ENCODE measurements around the gene RAB20. TPM values are rescaled to one million over a fixed set of nuclear protein-coding genes. Genes with fewer than 3 reads are reported as not detected.

The RAB20 gene
- total RNA-seq, 1 donor from 2014 or later = 0.29 TPM

DNA sequence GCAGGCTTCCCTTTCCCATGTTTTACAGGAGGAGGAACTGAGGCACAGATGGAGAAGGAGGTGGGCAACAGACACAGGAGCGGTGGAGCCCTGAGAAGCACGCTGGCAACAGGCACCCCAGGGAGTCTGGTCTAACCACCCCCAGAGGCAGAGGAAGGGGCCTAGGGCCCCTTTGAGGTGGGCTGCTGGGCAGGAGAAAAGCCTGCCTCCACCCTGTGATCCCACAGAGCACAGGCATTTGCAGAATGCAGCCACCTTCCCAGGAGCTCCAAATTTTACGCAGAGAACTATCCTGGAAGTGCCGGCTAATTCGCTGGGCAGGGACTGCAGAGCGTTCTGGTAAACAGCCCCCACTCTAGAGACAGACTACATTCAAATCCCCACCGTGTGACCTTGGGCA lies 30.4 kb downstream of the RAB20 start:
- DNase-seq (ENCODE audit: low read depth) = no peak

DNA sequence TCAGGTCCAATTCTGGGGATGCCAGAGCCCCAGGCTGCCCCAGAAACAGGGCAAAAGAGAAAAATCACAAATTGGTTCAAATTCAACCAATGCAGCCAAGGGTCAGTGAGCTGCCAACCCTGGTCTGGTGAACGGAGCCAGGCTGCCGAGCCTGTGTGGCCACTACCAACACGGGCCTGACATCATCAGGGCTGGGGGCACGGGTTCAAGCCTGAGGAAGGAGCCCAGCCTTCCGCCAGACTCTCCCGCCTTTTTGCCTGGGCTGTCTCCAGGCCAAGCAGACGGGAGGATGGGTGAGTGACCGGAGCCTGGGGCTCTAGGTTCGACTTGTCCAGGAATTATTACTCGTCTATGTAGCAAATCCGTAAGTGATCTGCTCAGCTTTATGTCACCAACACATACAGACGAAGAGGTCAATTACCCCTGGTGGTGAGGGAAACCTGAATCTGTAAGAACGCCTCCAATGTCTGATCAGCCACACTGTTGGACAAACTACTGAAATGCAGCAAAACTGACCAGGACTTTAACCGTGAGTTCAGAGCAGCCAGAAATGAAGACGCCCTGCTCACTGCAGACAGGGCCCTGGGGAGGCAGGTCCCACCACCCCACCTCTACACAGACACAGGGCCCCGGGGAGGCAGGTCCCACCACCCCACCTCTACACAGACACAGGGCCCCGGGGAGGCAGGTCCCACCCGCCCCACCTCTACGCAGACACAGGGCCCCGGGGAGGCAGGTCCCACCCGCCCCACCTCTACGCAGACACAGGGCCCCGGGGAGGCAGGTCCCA lies 31.8 kb downstream of the RAB20 start:
- no peak for DNase-seq (ENCODE audit: low read depth)

DNA sequence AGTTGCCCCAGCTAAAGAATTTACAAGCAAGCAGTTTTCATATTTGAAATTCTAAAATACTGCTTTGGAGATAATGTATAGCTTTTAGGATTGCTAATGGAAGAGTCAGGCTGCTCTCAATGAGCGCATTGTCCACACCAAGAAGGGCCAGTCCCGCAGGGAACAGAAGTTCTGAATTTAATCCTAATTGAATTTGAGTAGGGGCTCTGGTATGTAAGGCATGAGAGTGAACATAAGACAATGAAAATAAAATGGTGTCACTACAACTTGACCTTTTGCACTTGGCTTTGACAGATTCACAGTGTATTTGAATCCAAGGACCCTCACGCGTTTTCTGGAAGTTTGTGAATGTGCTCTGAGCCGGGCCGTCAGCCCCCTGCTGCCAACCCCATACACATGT lies 32.6 kb downstream of the RAB20 start:
- no peak for DNase-seq (ENCODE audit: low read depth)

DNA sequence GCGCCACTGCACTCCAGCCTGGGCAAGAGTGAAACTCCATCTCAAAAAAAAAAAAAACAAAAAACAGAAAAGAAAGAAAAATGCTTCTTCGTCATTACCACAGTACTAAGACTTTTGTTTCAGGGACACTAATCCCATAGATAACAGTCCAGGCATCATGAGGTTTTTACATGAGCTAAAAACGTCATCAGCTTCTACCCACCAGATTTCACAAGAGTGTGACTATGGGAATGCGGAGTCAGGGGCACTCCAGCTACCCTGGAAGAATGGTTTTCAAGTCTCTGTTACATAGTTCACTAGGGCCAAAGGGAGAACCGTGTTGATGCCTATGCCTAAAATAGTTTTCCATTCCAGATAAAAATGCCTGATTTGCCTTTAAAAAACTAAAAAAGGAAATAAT lies 33.2 kb downstream of the RAB20 start:
- no peak for DNase-seq (ENCODE audit: low read depth)

DNA sequence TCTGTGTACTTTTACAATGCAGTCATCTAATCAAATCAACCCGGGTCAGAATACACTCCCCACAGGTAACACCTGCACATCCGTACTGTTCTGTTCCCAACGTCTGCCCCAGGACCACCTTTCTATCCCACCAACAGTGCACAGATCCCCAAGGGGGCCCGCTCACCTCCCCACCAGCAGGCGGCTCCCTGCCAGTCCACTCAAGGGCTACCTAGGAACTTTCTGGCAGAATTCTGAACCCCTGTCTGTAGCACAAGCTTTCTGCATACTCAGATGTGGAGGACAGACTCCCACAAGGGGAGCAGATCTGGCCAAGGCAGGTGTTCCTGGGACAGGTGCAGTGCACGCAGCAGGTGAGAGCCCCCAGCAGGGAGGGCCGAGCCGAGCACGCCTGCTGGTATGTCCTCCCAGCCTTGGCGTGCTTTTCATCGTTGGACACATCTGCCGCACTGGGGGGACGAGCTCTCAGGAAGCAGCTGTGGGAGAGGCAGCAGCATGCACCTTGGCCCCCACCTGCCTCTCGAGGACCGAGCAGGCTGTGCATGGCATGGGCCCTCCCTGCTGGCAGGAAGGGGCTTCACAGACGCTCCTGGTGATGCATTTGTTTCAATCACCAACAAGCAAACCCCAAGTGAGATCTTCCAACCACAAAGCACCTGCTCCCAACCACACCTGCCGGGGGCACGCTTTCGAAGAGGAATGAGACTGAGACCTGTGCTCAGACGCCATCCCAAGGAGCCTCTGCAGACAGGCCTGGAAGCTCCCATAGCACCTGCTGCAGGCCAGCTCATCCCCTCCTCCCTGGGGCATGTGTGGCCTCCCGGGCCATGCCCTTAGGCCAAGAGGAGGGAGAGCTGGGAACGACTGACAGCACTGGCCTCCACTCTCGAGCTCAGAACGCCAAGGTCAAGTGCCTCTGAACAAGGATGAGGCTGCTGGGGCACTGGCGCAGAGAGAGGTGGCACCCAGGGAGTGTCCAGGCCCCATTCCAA lies 35.9 kb downstream of the RAB20 start:
- DNase-seq (ENCODE audit: low read depth) = peak; percentile 80

DNA sequence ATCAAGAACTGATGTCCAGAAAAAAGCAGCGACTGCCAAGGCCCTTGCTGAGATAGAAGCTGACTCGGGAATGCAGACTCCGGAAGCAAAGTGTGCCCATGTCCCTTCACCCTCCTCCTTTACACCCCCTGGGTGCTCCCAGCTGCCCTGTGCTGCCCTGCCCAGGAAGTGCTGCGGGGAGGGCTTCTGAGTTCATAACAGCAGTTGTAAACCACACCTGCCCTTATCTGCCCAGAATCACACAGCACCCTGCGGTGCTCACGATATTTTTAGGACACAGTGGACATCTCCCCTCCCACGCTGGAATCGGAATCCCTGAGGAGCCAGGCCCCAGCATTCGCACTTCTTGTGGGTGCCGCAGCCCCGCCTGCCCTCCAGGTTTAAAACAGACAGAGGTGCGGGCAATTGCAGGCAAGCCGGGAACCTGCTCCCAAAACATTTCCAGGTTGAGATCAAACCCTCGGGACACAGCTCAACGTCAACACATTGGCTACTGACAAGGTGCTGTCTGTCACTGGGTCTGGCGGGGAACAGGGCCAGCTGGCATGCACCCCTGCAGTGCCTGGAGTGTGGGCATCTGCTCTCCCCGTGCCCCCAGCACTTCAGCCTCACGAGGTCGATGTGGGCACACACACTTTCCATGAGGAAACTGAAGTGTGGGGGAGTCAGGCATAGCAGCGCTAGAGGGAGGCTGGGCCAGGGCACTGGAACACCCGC lies 36.8 kb downstream of the RAB20 start:
- DNase-seq (ENCODE audit: low read depth) = peak; percentile 77

DNA sequence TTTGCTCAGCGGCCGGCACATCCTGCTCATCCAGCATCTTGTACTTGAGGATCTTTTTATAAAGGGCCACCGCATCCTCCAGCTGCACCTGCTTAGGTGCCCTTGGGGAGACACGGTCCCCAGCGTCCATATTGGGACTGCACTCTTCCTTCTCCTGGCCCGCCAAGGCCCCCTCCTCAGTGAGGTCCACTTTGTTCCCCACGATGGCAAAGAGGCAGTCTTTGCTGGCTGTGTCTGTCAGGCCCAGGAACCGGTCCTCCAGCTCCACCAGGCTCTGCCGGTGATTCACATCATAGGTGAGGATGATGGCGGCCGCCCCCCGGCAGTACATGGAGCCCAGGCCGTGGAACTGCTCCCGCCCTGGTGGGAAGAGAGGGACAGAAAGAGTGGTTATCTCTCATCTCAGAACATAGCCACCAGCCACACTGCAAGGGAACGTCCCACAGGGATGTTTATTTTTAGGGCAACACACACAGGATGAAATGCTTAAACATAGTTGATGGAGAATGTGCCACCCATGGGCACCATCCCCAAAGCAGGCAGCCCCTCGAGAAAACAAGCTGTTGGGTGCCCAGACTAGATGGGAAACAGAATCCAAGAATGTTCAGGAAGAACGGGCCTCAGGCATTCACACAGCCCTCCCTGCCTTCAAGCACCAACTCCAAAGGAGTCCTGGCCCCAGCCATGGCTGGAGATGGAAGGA lies 37.5 kb downstream of the RAB20 start:
- no peak for DNase-seq (ENCODE audit: low read depth)

DNA sequence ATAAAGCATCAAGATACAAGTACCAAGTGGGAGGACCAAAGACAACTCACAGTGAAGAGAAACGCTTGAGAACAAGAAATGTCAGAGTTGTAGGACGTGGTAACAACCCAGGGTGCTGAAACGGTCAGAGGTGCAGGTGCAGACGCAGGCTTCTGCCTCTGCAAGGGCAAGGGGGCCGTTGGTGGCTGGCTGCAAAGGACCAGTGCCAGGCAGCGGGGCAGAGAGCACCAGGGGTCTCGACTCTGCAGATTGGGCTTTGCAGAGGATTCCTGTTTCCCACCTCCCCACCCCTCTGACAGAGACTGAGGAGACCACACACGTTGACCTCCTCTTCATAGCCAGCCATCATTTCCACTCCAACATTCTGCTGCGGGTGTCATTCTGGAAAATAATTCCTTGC lies 38.3 kb downstream of the RAB20 start:
- no peak for DNase-seq (ENCODE audit: low read depth)

DNA sequence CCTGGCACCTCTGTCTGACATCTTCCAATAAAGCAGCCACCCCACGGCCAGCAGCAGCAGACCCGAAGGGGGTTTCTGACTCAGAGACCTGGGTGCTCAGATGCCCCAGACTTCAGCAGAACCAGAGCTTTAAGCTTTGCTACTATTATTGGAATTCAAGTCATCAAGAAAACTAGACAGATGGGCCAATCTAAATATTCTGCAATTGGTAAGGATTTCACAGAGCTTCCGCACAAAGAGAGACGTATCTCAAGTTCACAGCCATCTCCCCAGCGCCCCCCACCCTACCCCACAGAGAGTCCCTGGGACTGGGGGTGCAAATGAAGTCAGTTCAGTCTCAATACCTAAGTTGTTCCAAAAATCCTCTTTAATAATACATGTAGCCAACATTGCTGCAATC lies 38.8 kb downstream of the RAB20 start:
- DNase-seq (ENCODE audit: low read depth) = no peak

DNA sequence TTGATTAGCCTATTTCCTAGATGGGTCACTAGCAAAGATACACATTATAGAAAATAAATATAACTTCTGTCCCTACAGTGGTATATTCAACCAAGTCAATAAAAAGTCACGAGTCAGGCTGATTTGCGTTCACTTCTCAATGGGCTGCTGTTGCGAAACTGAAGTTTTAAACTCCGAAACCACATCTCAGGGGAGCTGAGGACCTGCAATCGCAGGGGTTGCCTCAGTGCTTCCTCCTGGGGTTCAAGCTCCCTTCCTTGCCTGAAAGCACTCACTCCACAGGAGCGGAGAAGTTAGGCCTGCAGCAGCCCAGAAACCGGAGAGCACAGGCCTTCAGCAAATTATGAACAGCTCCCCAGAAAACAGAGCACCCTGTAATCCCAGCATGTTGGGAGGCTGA lies 39.6 kb downstream of the RAB20 start:
- no peak for DNase-seq (ENCODE audit: low read depth)

DNA sequence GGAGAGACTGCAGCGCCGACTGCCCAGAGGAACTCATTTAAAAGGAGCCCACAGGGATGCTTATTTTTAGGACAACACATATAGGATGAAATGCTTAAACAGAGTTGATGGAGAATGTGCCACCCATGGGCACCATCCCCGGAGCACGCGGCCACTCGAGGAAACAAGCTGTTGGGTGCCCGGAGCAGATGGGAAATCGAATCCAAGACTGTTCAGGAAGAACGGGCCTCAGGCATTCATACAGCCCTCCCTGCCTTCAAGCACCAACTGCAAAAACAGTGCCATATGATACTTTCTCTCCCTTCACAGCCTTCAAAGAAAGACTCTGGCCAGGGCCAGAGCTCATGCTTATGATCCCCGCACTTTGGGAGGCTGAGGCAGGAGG lies 40.2 kb downstream of the RAB20 start:
- DNase-seq (ENCODE audit: low read depth) = no peak

DNA sequence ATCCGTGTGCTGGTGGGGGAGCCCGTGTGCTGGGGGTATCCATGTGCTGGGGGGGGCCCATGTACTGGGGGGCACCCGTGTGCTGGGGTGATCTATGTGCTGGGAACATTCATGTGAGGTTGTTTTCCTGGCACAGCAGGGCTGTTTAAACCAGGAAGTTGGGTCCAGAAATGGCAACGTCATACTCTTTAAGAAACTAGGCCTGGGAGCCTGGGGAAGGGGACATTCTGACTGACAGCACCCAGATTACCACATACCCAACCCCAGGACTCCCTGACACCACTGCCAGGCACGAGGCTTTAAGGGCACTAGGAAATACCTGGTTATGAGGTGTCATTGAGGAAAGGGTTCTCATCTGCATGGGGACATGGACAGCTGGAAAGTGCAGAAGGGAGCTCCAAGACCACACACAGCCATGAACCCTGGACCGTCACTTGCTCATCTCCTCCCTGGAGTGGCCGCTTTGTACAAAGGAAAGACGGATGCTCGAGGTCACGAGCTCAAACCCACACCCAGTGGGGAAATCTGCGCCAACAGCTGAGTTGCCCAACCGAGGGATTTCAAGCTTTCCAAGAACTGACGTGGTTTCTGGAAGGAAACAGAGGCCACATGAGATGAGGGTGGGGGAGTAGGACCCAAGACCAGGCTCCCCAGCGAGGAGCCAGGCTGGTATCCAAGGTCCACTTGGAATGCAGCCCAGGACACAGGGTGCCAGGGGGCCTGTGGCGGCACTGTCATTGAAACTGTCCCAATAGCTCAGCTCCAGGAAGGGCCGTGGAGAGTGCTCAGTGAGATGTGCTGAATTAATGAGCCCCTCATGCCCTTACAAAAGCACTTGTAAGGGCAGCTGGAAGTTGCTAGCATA lies 40.9 kb downstream of the RAB20 start:
- DNase-seq (ENCODE audit: low read depth) = peak; percentile 89

DNA sequence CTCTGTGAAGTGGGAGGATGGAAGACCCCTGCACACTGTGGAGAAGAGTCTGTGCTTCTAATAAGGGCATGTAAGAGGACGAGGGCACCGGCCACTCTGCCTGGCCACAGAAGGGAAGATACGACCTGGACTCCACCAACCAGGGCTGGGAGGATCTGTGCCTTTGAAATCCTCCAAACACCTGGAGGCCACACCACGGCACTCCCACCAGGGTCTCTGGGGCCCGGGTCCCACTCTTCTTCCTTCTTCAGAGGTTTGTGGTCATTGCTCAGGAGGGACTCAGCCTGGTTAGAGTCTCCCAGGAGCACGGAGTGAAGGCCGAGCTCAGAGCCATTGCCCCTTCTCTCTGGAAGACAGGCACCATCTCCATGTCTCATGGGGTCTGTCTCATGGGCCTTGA lies 42.0 kb downstream of the RAB20 start:
- no peak for DNase-seq (ENCODE audit: low read depth)

DNA sequence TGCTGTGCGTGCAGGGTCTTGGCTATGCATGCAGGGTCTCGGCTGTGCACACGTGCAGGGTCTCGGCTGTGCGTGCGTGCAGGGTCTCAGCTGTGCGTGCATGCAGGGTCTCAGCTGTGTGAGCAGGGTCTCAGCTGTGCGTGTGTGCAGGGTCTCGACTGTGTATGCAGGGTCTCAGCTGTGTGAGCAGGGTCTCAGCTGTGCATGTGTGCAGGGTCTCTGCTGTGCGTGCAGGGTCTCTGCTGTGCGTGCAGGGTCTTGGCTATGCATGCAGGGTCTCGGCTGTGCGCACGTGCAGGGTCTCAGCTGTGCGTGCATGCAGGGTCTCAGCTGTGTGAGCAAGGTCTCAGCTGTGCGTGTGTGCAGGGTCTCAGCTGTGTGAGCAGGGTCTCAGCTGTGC lies 42.5 kb downstream of the RAB20 start:
- no peak for DNase-seq (ENCODE audit: low read depth)

DNA sequence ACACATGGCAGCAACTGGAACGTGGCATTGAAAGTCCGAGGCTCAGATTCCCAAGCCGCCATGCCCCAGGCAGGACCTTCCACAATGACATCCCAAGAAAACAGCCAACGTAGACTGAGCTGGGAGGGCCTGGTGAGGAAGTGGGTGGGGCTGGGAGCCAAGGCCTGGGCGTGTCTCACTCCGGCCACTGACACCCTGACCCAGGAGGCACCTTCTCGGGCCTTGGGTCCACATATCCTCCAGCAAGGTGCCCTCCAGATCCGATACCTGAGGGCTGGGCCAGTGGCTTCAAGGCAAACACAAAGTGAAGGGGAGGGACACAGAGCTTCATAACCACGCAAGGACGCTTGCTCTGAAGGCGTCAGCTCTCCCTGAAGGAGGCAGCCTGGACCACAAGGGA lies 43.0 kb downstream of the RAB20 start:
- no peak for DNase-seq (ENCODE audit: low read depth)

DNA sequence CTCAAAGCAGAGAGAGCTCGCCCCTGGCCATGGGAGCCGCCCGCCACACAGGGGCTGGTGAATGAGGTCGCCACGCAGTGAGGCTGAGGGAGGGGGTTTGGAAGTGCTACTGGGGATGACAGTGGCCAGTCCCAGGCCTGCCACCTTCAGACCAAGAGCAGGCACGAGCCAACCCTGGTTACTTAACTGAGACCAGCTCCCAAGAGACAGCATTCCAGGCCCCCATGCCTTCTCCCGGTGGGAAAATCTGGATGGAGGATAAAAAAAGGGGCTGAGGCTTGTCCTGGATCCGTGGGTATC lies 43.3 kb downstream of the RAB20 start:
- no peak for DNase-seq (ENCODE audit: low read depth)

DNA sequence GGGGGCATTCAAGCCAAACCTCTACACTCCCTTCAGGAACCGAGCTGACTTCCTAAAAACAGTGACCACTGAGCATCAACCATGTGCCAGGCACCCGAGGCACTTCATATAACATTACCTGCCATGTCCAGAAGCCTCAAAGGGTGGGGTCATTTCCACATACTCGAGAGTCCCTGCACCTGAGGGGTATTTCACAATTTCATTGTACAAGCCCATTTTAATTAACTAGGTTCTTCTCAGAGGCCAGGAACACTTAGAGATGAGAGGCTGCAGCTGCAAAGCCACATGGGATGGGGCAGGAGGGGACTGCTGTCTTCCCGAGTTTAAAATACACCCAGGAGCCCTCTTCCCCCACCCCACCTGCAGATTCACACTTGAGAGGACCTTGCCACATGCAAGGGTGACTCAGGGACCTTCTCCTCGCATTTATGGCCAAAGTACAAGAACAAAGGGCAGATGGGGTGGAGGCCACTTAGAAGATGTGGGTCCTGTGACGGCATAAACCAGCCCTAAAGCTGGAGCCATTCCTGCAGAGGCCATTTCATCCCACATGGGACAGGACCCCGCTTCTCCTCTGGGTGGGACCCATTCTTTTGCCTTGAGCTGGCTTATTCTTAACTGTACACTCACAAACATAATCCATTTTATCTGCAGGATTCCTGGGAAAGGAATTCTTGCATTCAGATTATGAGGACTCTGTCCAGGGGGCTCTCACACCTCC lies 43.9 kb downstream of the RAB20 start:
- DNase-seq (ENCODE audit: low read depth) = no peak

DNA sequence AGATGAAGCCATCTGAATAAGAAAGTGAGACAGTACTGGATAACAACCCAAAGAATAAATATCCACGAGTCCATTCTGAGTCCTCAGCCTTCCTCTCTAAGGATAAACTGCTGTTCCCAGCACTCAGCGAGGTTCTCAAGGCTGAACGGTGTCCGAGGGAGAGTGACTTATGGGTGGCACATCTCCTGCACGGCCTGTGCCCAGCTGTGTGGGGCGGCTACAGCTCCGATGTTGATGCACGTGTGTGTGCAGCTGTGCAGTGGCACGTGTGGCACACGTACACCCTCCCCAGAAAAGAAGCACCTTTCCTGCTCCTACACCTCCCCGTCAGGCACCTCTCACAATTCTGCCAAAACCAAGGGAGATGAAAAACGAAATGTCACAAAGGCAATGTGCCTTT lies 45.0 kb downstream of the RAB20 start:
- no peak for DNase-seq (ENCODE audit: low read depth)

DNA sequence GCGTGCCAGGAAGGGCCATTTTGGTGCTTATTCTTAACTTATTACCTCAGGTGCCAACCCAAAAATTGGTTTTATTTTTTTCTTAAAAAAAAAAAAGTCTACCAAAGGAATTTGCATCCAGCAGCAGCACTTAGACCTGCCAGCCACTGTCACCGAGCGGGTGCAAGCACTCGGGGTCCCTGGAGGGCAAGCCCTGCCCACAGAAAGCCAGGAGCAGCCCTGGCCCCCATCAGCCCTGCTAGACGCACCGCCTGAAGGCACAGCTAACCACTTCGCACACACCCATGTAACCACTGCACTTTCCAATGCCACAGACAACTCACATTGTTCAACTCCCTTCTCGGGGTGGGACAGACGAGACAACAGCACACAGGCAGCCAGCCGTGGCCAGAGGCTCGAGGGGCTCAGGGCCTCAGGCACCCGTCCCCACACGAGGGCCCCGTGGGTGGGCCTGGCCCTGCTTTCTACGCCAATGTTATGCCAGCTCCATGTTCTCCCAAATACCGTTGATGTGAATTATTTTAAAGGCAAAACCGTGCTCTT lies 49.3 kb downstream of the RAB20 start:
- no peak for DNase-seq (ENCODE audit: low read depth)
